HG02759 (cell line): Measurements from ENCODE around the gene HIPK3.
"Not testable (repeated sequence)": the region's sequence is repeated elsewhere in the genome, so short reads cannot be mapped to it uniquely, and the experiment has no call there.

Experiments used
- ATAC-seq: cut with Tn5 transposase; IDR thresholded peaks from one replicate; pipeline ENCODE4 v1.9.1; 2021; ENCODE audit warnings: mild to moderate bottlenecking, moderate library complexity; ENCODE audit not compliant: unreplicated experiment

HIPK3 gene

DNA sequence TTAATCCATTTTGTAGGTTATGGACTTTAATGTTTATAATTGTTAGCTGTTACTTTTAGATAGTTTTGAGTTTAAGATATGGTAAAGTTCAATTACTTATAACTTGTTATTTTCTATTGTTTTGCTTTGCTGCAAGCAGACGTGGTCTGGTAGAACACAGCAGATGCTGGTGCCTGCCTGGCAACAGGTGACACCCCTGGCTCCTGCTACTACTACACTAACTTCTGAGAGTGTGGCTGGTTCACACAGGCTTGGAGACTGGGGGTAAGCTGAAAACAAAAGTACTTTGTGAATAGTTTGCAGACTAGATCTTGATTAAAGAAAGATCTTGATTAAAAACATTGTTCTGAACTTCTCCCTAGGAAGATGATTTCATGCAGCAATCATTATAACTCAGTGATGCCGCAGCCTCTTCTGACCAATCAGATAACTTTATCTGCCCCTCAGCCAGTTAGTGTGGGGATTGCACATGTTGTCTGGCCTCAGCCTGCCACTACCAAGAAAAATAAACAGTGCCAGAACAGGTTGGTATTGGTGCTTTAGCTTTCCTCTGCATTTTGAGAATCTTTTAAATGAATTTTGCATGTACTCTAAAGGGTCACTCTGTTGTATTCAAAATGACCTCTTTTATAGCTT lies 90.4 kb downstream of the HIPK3 start:
- ATAC-seq: peak; percentile 99

DNA sequence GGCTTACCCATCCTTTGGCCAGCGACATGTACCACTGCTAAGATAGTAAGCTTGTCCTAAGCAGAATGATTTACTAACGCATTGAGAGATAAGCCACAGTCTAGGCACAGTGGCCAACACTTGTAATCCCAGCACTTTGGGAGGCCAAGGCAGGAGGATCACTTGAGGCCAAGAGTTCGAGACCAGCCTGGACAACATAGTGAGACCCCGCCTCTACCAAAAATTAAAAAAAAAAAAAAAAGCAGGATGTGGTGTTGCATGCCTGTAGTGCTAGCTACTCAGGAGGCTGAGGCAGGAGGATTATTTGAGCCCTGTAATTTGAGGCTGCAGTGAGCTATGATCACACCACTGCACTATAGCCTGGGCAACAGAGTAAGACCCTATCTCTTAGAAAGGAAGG lies 93.1 kb downstream of the HIPK3 start:
- ATAC-seq: no peak

- ATAC-seq: no peak
Measured at GRCh38 chr11:33358150-33358831, 101.1 kb downstream of the HIPK3 start.

GRCh38 chr11:33360642-33361041 lies 103.5 kb downstream of the HIPK3 start:
- no peak for ATAC-seq

- ATAC-seq: no peak
Measured at GRCh38 chr11:33362051-33362910, 105.1 kb downstream of the HIPK3 start.

- ATAC-seq: no peak
Measured at GRCh38 chr11:33366918-33367317, 109.7 kb downstream of the HIPK3 start.

GRCh38 chr11:33368475-33368874 lies 111.3 kb downstream of the HIPK3 start:
- not testable (repeated sequence) for ATAC-seq

GRCh38 chr11:33368931-33369330 lies 111.8 kb downstream of the HIPK3 start:
- ATAC-seq: no peak

GRCh38 chr11:33373636-33374035 lies 116.5 kb downstream of the HIPK3 start:
- no peak for ATAC-seq

GRCh38 chr11:33375236-33375635 lies 118.1 kb downstream of the HIPK3 start:
- ATAC-seq: no peak

DNA sequence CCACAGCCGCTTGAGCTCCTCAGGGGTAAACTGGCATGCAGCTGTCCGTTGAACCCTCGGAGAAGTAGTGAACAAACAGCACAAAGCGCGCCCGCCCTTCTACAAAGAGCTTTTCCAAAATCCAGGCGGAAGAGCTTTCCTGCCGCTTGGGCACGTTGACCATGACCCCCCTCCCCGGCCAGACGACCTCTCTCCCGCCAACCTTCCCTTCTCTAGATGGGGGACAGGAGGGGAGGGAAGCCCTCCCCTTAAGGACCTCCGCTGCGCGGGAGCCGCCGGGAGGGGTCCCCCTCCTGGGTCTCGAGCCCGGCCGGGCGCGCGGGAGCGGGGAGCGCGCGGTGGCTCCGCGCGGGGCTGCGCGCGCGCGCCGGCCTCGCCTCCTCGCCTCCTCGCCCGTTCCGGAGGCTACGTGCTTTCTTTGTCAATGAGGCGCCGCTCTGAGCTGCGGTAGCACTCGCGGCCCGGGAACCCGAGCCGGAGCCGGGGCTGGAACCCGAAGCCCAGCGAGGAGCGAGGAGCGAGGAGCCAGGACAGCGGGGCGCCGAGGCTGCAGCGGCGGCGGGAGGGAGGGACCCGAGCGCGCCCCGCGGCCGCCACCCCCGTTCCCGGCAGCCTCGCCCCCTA lies 118.6 kb downstream of the HIPK3 start, which contains the start of gene KIAA1549L:
Gene KIAA1549L, plus strand, starts transcription at position 421 of the 624 bp plus-strand sequence.
- peak; percentile 40 for ATAC-seq

GRCh38 chr11:33376331-33377310 lies 119.4 kb downstream of the HIPK3 start:
- peak; percentile 45 for ATAC-seq

DNA sequence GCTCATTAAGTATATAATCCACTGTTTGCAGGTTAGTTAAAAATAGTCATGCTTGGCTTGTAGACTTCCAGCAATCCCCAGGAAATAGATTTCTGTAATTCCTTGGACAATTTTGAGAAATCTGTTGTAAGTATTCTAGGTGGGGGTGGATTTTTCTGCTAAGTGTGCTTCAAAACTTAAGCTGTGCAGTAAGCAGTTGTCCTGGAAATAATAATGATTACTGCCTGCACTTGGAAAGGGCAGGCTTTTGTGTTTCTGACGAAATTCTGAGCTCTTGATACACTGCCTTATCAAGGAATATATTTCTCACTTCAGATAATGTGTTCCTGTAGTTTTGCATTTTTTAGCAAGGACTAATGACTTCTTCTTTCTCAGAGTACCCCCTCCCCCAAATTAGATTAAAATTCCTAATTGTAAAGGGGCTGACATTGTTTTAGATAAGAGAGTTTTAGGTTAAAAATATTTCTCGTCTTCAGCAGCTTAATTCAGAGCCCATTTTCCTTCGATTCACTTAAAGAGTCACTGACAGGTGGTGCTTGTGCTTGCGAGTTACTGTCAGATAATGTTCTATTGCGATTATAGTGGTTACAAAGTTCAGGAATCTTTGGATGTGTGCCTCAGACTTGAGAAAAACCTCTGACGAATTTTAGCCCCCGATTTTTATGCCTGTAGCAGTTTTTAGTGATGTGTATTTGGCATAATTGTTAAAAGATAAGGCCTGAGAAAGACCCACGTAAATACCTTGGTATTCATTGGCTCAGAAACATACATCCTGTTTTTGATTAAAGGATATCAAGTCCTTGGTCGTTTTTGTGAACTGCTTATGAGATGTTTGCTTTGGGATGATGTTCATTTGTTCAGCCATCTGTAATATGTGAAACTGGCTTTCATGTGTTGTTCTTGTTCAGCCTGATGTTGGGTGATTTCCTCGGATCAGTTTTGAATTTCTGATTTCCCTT lies 120.5 kb downstream of the HIPK3 start:
- no peak for ATAC-seq

GRCh38 chr11:33379947-33380346 lies 122.8 kb downstream of the HIPK3 start:
- peak; percentile 59 for ATAC-seq

DNA sequence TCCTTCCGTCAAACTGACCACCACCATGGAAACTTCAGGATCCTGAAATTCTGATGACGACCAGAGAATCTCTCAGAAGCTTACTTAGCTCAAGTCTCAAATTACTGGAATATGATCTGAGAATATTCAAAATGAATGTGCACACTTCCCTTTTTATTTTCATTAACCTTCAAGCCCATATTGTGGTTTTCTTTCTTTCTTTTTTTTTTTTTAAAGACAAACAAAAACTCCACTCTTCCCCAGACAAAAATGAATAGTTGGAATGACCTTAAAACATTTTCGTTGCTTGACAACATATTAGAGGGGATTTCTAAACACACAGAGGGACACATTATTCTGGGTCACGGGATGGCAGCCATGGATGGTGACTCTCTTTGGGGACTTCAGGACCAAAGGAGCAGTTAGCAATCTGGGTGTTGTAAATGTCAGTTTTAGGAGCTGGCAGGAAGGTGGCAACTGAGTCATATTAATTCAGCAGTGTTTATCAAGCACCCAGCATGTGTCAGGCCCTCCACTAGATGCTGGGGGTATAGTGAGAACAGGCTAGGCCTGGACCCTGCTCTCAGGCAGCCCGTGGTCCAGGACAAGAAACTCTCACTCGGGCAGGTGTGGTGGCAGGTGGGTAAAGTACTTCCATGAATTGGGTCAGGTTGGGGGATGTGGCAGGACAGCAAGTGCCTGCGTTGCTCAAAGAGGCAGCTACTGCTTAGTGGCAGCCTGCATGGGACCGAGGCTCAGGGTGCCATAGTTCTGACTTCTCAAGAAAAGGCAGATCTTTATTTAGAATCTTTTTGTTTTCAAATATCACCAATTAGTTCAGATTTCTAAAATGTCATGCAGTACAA lies 126.1 kb downstream of the HIPK3 start:
- no peak for ATAC-seq

GRCh38 chr11:33383920-33384209 lies 126.7 kb downstream of the HIPK3 start:
- no peak for ATAC-seq

DNA sequence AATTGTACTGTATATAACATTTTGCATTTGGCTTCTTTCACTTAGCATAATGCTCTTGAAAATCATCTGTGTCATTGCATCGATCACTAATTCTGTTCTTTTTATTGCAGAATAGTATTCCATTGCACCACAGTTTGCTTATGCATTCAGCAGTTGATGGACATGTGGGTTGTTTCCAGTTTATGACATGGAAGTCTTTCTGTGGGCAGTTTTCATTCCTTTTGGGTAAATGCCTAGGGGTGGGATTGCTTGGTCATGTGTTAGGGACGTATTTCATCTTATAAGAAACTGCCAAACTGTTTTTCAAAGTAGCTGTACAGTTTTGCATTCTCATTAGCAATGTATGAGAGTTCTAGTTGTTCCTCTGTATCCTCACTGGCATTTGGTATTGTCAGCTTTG lies 127.0 kb downstream of the HIPK3 start:
- ATAC-seq: no peak

GRCh38 chr11:33387581-33387980 lies 130.4 kb downstream of the HIPK3 start:
- peak; percentile 45 for ATAC-seq
